ENCODE results near the gene BEX3. TPM values are rescaled to one million over a fixed set of nuclear protein-coding genes. Genes with fewer than 3 reads are reported as not detected.

The BEX3 gene
- total and polyA plus RNA-seq, 12 donors = 171 to 1,002 (median 360) TPM

DNA sequence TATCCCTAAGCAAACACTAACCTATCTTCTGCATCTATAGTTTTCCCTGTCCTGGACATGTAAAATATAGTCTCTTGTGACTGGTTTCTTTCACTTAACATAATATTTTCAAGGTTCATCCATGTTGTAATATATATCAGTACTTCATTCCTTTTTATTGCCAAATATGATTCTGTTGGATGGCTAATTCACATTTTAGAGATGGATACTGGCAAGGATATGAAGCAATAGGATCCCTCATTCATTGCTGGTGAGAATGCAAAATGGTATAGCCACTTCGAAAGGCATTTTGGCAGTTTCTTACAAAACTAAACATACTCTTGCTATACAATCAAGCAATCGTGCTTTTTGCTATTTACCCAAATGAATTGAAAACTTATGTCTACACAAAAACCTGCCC lies 13.3 kb upstream of the BEX3 start:
- WGBS, 4 donors = 89 to 95% (median 93%) methylated on average over 2 of the region's 2 CpGs
- Histone ChIP-seq H3K36me3 (replicated peaks in 1 of 2) (no peaks in the 10 kb centered on the region), H3K4me3 (no peak overlapping the region), H3K9me3 (replicated peaks in 1 of 3) (no peaks in the 10 kb centered on the region), H3K4me1 (replicated peaks in 1 of 2) (peaks cover 0 to 4% of the 10 kb centered on the region in 2 donors), H3K27me3 (no peaks in the 10 kb centered on the region), H3K27ac (peak overlapping the region in 2 of 5 donors; percentile 27 to 64)
- DNase-seq = no peak
- TF ChIP-seq POLR2A (IDR thresholded peaks at IDR 0.05) = no peak
- TF ChIP-seq, protein P1, sequence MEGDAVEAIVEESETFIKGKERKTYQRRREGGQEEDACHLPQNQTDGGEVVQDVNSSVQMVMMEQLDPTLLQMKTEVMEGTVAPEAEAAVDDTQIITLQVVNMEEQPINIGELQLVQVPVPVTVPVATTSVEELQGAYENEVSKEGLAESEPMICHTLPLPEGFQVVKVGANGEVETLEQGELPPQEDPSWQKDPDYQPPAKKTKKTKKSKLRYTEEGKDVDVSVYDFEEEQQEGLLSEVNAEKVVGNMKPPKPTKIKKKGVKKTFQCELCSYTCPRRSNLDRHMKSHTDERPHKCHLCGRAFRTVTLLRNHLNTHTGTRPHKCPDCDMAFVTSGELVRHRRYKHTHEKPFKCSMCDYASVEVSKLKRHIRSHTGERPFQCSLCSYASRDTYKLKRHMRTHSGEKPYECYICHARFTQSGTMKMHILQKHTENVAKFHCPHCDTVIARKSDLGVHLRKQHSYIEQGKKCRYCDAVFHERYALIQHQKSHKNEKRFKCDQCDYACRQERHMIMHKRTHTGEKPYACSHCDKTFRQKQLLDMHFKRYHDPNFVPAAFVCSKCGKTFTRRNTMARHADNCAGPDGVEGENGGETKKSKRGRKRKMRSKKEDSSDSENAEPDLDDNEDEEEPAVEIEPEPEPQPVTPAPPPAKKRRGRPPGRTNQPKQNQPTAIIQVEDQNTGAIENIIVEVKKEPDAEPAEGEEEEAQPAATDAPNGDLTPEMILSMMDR (IDR thresholded peaks at IDR 0.05) = no peak
- intact Hi-C loops (cut with DNase I) = no loop called here

DNA sequence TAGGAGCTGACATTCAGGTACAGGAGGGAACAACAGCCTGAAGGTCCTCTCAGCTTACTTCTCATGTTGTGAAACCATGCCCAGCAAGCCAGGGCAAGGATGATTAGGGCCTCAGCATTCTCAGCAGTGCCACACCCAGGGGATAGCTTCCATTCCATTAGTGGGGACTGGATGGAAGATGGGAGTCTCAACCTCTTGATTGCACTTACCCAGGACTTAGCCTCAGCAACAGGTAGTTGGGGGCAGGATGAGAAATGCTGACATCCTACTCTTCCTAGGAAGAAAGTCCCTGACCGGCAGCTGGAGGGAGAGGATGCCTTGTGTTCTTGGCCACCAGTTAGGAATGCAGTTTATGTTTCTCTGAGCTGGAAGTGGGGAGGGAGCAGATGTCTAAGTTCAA lies 8.8 kb upstream of the BEX3 start:
- no peaks in the 10 kb centered on the region for H3K4me1 ChIP-seq (replicated peaks in 1 of 2)
- no peaks in the 10 kb centered on the region for H3K9me3 ChIP-seq (replicated peaks in 1 of 3)
- TF ChIP-seq, protein P1 (IDR thresholded peaks at IDR 0.05) = no peak
- no peak for TF ChIP-seq POLR2A (IDR thresholded peaks at IDR 0.05)
- no peaks in the 10 kb centered on the region for H3K27me3 ChIP-seq
- no peak overlapping the region for H3K27ac ChIP-seq
- no peak overlapping the region for H3K4me3 ChIP-seq
- no peak for DNase-seq
- H3K36me3 ChIP-seq (replicated peaks in 1 of 2) = no peaks in the 10 kb centered on the region
- intact Hi-C loops (cut with DNase I) = no loop called here
- 42 to 77% (median 60%) methylated on average over 1 of the region's 1 CpG; no CpG with 5 or more reads in 1 of the 4 donors for WGBS, 4 donors

DNA sequence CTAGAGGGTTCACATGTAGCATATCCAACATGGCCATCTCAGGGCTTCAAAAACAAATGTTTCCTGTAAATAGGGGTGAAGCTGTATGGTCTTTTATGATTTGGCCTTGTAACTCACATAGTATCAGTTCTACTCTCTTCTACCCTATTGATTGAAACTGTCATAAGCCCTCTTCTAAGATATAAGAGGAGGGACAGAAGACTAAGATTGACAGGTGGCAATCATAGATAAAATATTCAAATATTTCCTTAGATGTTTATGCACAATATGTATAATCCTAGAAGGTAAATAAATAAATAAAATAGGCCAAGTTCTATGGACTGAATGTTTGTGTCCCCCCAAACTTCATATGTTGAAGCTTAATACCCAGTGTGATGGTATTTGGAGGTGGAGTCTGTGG lies 6.9 kb upstream of the BEX3 start:
- Histone ChIP-seq H3K9me3 (replicated peaks in 1 of 3) (no peaks in the 10 kb centered on the region), H3K27me3 (no peaks in the 10 kb centered on the region), H3K36me3 (replicated peaks in 1 of 2) (no peaks in the 10 kb centered on the region), H3K27ac (no peak overlapping the region), H3K4me1 (replicated peaks in 1 of 2) (no peaks in the 10 kb centered on the region), H3K4me3 (no peak overlapping the region)
- no peak for DNase-seq
- no peak for TF ChIP-seq POLR2A (IDR thresholded peaks at IDR 0.05)
- TF ChIP-seq, protein P1 (IDR thresholded peaks at IDR 0.05) = no peak
- intact Hi-C loops (cut with DNase I) = no loop called here

DNA sequence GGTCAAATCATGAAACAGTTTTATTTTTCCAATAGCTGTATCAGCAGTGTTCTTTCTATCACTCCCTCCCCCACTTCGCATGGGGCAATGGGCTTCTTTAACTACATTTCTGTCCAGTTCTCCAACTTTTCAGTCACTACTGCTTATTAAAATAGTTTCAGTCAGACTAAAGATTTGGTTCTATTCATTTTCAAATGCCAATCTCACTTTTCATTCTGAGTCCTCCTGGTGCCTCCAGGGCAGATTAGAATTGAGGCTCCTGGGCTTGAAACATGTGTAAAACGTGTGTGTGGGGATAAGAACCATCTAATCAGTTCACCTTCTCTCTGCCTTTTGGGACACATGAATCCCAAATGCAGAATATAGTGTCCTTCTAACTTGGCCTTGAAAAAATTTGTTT lies 3.5 kb upstream of the BEX3 start:
- Histone ChIP-seq H3K27me3 (no peaks in the 10 kb centered on the region), H3K36me3 (replicated peaks in 1 of 2) (no peaks in the 10 kb centered on the region), H3K4me1 (replicated peaks in 1 of 2) (no peaks in the 10 kb centered on the region), H3K4me3 (no peak overlapping the region), H3K9me3 (replicated peaks in 1 of 3) (no peaks in the 10 kb centered on the region), H3K27ac (no peak overlapping the region)
- TF ChIP-seq POLR2A (IDR thresholded peaks at IDR 0.05) = no peak
- TF ChIP-seq, protein P1 (IDR thresholded peaks at IDR 0.05) = no peak
- intact Hi-C loops (cut with DNase I) = no loop called here
- DNase-seq = no peak
- 46 to 52% (median 49%) methylated on average over 2 of the region's 2 CpGs for WGBS, 4 donors
